NT2/D1 (cell line): ENCODE results near the gene SFXN2.
A peak's percentile ranks its signal among the peaks of the same experiment; 100 is the strongest.
"Not testable (repeated sequence)": the region's sequence is repeated elsewhere in the genome, so short reads cannot be mapped to it uniquely, and the experiment has no call there.

Experiments
- DNase-seq: peaks from one replicate; pipeline ENCODE4 v3.0.0-alpha.2; 2011; ENCODE audit warnings: low read depth, low spot score
- H3K27me3 ChIP-seq: 2 replicates; pipeline ENCODE4 v1.6.0; 2011; ENCODE audit warnings: mild to moderate bottlenecking; ENCODE audit not compliant: insufficient read length, insufficient read depth
- H3K36me3 ChIP-seq: 2 replicates; pipeline ENCODE4 v1.6.1; 2011; ENCODE audit warnings: mild to moderate bottlenecking, low read length, mixed read lengths; ENCODE audit not compliant: insufficient read depth, insufficient read length
- H3K4me1 ChIP-seq: 2 replicates; pipeline ENCODE4 v1.5.1; 2011; ENCODE audit not compliant: insufficient read depth, insufficient read length
- H3K4me3 ChIP-seq: 2 replicates; pipeline ENCODE4 v1.5.1; 2011; ENCODE audit warnings: low read depth; ENCODE audit not compliant: insufficient read length
- H3K9ac ChIP-seq: 2 replicates; pipeline ENCODE4 v1.6.0; 2011; ENCODE audit warnings: low read depth; ENCODE audit not compliant: insufficient read length
- H3K9me3 ChIP-seq: 2 replicates; pipeline ENCODE4 v1.5.1; 2011; ENCODE audit warnings: mild to moderate bottlenecking, low read length; ENCODE audit not compliant: insufficient read depth
- SUZ12 ChIP-seq: IDR thresholded peaks from 2 replicates; pipeline ENCODE4 v1.6.1; 2011; ENCODE audit not compliant: insufficient read length, insufficient read depth; ENCODE audit errors: extremely low read depth
- YY1 ChIP-seq: IDR thresholded peaks from 2 replicates; pipeline ENCODE4 v1.6.1; 2011; ENCODE audit not compliant: insufficient read length, insufficient read depth
- ZNF274 ChIP-seq: IDR thresholded peaks from 2 replicates; pipeline ENCODE4 v1.6.1; 2011; ENCODE audit warnings: mild to moderate bottlenecking, low read depth, low read length

SFXN2 gene

GRCh38 chr10:102713539-102713813 is 960 bp upstream of the SFXN2 start:
- H3K9me3 ChIP-seq: no peaks in the 10 kb centered on the region
- no peaks in the 10 kb centered on the region for H3K27me3 ChIP-seq
- H3K9ac ChIP-seq: peak overlapping the region; percentile 80
- no peak for TF ChIP-seq YY1
- no peak for TF ChIP-seq ZNF274
- TF ChIP-seq SUZ12: no peak
- peaks cover 16% of the 10 kb centered on the region for H3K36me3 ChIP-seq
- DNase-seq: no peak
- peaks cover 7% of the 10 kb centered on the region for H3K4me1 ChIP-seq
- peak overlapping the region; percentile 86 for H3K4me3 ChIP-seq

- H3K27me3 ChIP-seq: no peaks in the 10 kb centered on the region
- TF ChIP-seq YY1 (no peak), ZNF274 (no peak), SUZ12 (no peak)
- peaks cover 16% of the 10 kb centered on the region for H3K36me3 ChIP-seq
- peak within 1 kb of the TSS; percentile 86 for H3K4me3 ChIP-seq
- H3K4me1 ChIP-seq: peaks cover 9% of the 10 kb centered on the region
- DNase-seq: peak; percentile 91
- H3K9ac ChIP-seq: peak within 1 kb of the TSS; percentile 92
- no peaks in the 10 kb centered on the region for H3K9me3 ChIP-seq
These were observed 419 bp upstream of the SFXN2 start, which contains the start of gene ARL3 for GRCh38 chr10:102713814-102714620. Gene ARL3, minus strand, starts transcription at chr10:102714397. Its CDS starts 122 bp downstream, at chr10:102714275.

- Histone ChIP-seq H3K9me3 (no peaks in the 10 kb centered on the region), H3K27me3 (no peaks in the 10 kb centered on the region), H3K4me3 (no peak overlapping the region), H3K4me1 (peaks cover 9% of the 10 kb centered on the region), H3K9ac (peak overlapping the region; percentile 92), H3K36me3 (peaks cover 19% of the 10 kb centered on the region)
- no peak for TF ChIP-seq ZNF274
- TF ChIP-seq SUZ12: no peak
- no peak for TF ChIP-seq YY1
- no peak for DNase-seq
These were observed 1.4 kb downstream of the SFXN2 start for GRCh38 chr10:102715880-102716279.

- H3K4me1 ChIP-seq, H3K27me3 ChIP-seq, H3K9ac ChIP-seq, DNase-seq, H3K4me3 ChIP-seq, H3K9me3 ChIP-seq: not testable (repeated sequence)
- peaks cover 23% of the 10 kb centered on the region for H3K36me3 ChIP-seq
These were observed 2.6 kb downstream of the SFXN2 start for GRCh38 chr10:102716900-102717565.

- TF ChIP-seq YY1: no peak
- TF ChIP-seq ZNF274: no peak
- TF ChIP-seq SUZ12: no peak
- no peak for DNase-seq
- no peaks in the 10 kb centered on the region for H3K27me3 ChIP-seq
- H3K4me3 ChIP-seq: no peak overlapping the region
- no peaks in the 10 kb centered on the region for H3K9me3 ChIP-seq
- peaks cover 9% of the 10 kb centered on the region for H3K4me1 ChIP-seq
- H3K9ac ChIP-seq: peak overlapping the region; percentile 33
- H3K36me3 ChIP-seq: peaks cover 23% of the 10 kb centered on the region
These were observed 3.8 kb downstream of the SFXN2 start for GRCh38 chr10:102718220-102718619.

GRCh38 chr10:102720337-102720736 is 5.9 kb downstream of the SFXN2 start:
- no peak overlapping the region for H3K4me3 ChIP-seq
- no peak overlapping the region for H3K9ac ChIP-seq
- no peaks in the 10 kb centered on the region for H3K27me3 ChIP-seq
- H3K4me1 ChIP-seq: peaks cover 9% of the 10 kb centered on the region
- no peak for DNase-seq
- no peaks in the 10 kb centered on the region for H3K9me3 ChIP-seq
- TF ChIP-seq YY1: no peak
- peaks cover 31% of the 10 kb centered on the region for H3K36me3 ChIP-seq

- H3K4me1 ChIP-seq: peaks cover 9% of the 10 kb centered on the region
- H3K27me3 ChIP-seq: no peaks in the 10 kb centered on the region
- H3K4me3 ChIP-seq: no peak overlapping the region
- no peak for TF ChIP-seq YY1
- no peak overlapping the region for H3K9ac ChIP-seq
- peaks cover 31% of the 10 kb centered on the region for H3K36me3 ChIP-seq
- no peak for DNase-seq
- H3K9me3 ChIP-seq: no peaks in the 10 kb centered on the region
These were observed 6.4 kb downstream of the SFXN2 start for GRCh38 chr10:102720775-102721301.
